ENCODE measurements around the gene C1orf94.

Gene C1orf94

GRCh38 chr1:34263406-34263805 is 86.7 kb downstream of the C1orf94 start:
- Histone ChIP-seq H3K4me3 (replicated peaks; ENCODE audit: insufficient read depth, low read length) (no peak overlapping the region), H3K27me3 (ENCODE audit: insufficient read depth, poor library complexity, severe bottlenecking) (no peaks in the 10 kb centered on the region), H3K27ac (replicated peaks) (no peak overlapping the region)
- TF ChIP-seq CTCF (IDR thresholded peaks at IDR 0.05; ENCODE audit: insufficient read depth, low read length) = no peak
- TF ChIP-seq, protein P1, sequence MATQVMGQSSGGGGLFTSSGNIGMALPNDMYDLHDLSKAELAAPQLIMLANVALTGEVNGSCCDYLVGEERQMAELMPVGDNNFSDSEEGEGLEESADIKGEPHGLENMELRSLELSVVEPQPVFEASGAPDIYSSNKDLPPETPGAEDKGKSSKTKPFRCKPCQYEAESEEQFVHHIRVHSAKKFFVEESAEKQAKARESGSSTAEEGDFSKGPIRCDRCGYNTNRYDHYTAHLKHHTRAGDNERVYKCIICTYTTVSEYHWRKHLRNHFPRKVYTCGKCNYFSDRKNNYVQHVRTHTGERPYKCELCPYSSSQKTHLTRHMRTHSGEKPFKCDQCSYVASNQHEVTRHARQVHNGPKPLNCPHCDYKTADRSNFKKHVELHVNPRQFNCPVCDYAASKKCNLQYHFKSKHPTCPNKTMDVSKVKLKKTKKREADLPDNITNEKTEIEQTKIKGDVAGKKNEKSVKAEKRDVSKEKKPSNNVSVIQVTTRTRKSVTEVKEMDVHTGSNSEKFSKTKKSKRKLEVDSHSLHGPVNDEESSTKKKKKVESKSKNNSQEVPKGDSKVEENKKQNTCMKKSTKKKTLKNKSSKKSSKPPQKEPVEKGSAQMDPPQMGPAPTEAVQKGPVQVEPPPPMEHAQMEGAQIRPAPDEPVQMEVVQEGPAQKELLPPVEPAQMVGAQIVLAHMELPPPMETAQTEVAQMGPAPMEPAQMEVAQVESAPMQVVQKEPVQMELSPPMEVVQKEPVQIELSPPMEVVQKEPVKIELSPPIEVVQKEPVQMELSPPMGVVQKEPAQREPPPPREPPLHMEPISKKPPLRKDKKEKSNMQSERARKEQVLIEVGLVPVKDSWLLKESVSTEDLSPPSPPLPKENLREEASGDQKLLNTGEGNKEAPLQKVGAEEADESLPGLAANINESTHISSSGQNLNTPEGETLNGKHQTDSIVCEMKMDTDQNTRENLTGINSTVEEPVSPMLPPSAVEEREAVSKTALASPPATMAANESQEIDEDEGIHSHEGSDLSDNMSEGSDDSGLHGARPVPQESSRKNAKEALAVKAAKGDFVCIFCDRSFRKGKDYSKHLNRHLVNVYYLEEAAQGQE (IDR thresholded peaks at IDR 0.05; ENCODE audit: insufficient replicate concordance, low read depth) = no peak
- TF ChIP-seq POLR2AphosphoS5 (IDR thresholded peaks at IDR 0.05; ENCODE audit: low read depth) = no peak
- TF ChIP-seq SPI1 (IDR thresholded peaks at IDR 0.05; ENCODE audit: borderline replicate concordance, low read depth) = no peak
- no peak for TF ChIP-seq GABPA (IDR thresholded peaks at IDR 0.05; ENCODE audit: low read depth)
- DNase-seq (ENCODE audit: low read depth in 1 of 2, low spot score in 1 of 2) = no peak

DNA sequence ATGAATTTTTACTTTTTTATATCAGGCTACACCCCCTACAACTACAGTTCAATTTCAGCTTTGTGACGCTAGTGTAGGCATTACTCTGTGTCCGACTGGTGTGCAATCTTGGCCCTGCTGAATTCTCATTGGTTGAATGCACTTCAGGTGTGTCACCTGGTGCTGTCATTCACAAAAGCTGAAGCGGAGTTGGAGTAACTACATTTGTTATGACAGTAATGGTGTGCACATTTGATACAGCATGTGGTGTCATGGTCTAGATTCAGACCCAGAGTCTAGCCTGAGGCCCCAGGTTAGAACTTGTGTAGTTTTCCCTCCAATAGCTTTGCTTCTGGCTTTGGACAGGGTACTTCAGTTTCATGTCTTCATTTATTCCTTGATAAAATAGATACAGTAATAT is 88.7 kb downstream of the C1orf94 start:
- H3K27ac ChIP-seq (replicated peaks) = no peak overlapping the region
- DNase-seq (ENCODE audit: low read depth in 1 of 2, low spot score in 1 of 2) = no peak
- TF ChIP-seq GABPA (IDR thresholded peaks at IDR 0.05; ENCODE audit: low read depth) (no peak), POLR2AphosphoS5 (IDR thresholded peaks at IDR 0.05; ENCODE audit: low read depth) (no peak), SPI1 (IDR thresholded peaks at IDR 0.05; ENCODE audit: borderline replicate concordance, low read depth) (no peak), CTCF (IDR thresholded peaks at IDR 0.05; ENCODE audit: insufficient read depth, low read length) (no peak)
- TF ChIP-seq, protein P1 (IDR thresholded peaks at IDR 0.05; ENCODE audit: insufficient replicate concordance, low read depth) = no peak
- no peak overlapping the region for H3K4me3 ChIP-seq (replicated peaks; ENCODE audit: insufficient read depth, low read length)
- H3K27me3 ChIP-seq (ENCODE audit: insufficient read depth, poor library complexity, severe bottlenecking) = no peaks in the 10 kb centered on the region

DNA sequence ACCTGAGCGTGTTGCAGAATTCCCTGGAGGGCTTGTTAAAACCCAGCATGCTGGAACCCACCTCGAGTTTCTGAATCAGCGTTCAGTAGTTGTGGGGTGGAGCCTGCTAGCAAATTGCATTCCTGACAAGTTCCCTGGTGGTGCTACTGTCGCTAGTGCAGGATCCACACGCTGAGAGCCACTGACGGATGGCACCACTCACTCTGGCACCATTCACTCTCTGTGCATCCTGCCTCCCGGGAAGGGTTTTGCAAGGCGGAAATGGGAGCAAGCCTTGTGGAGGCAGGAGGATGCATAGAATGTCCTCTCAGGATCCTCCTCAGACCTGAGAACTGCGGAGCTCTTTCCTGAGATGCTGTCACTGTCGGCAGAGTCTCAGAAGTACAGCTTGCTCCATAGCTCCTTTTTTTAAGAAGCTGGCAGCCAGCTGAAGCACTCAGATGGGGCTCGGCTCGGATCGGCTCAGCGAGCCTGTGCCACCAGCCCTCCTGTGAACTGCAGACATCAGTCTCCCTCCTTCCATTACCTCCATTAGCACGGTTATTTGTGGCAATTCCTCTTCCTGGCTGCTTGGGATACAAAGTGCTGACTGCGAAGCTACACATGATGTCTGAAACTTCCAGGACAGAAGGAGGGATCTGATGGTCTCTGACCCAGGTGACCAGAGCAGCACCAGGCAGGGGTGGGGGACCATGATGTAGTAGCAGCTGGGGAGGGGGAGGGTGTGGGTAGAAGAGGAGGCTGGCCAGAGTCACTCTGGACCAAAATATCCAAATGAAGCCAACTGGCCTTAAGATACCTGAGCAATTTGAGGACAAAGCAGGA is 89.6 kb downstream of the C1orf94 start:
- no peak overlapping the region for H3K4me3 ChIP-seq (replicated peaks; ENCODE audit: insufficient read depth, low read length)
- no peaks in the 10 kb centered on the region for H3K27me3 ChIP-seq (ENCODE audit: insufficient read depth, poor library complexity, severe bottlenecking)
- DNase-seq (ENCODE audit: low read depth in 1 of 2, low spot score in 1 of 2) = no peak
- no peak overlapping the region for H3K27ac ChIP-seq (replicated peaks)
- TF ChIP-seq, protein P1 (IDR thresholded peaks at IDR 0.05; ENCODE audit: insufficient replicate concordance, low read depth) = no peak
- TF ChIP-seq SPI1 (IDR thresholded peaks at IDR 0.05; ENCODE audit: borderline replicate concordance, low read depth) (no peak), GABPA (IDR thresholded peaks at IDR 0.05; ENCODE audit: low read depth) (no peak), CTCF (IDR thresholded peaks at IDR 0.05; ENCODE audit: insufficient read depth, low read length) (no peak), POLR2AphosphoS5 (IDR thresholded peaks at IDR 0.05; ENCODE audit: low read depth) (no peak)

All from HL-60 (cell line).